Measurements from ENCODE around the gene PNMA8C.
"Not testable (repeated sequence)": the region's sequence is repeated elsewhere in the genome, so short reads cannot be mapped to it uniquely, and the experiment has no call there.

PNMA8C gene

GRCh38 chr19:46447006-46447405, 18.3 kb upstream of the PNMA8C start:
- DNase-seq, result no peak

GRCh38 chr19:46446021-46446420, 17.3 kb upstream of the PNMA8C start:
- DNase-seq, result no peak

GRCh38 chr19:46442808-46443450, 14.2 kb upstream of the PNMA8C start:
- no peak for DNase-seq

GRCh38 chr19:46441866-46442265, 13.1 kb upstream of the PNMA8C start:
- DNase-seq, result no peak

GRCh38 chr19:46435689-46436088, 7.0 kb upstream of the PNMA8C start:
- DNase-seq, result not testable (repeated sequence)

GRCh38 chr19:46435009-46435408, 6.3 kb upstream of the PNMA8C start:
- no peak for DNase-seq

GRCh38 chr19:46433470-46433869, 4.7 kb upstream of the PNMA8C start:
- not testable (repeated sequence) for DNase-seq

- peak in 1 of 2 experiments; percentile 18 for DNase-seq
These were observed 3.1 kb upstream of the PNMA8C start for GRCh38 chr19:46431824-46432223.

- DNase-seq, result no peak
These were observed 1.3 kb upstream of the PNMA8C start for GRCh38 chr19:46429999-46430398.

GRCh38 chr19:46427518-46428045, 1.2 kb downstream of the PNMA8C start:
- DNase-seq, result no peak

- peak; percentile 64 to 69 for DNase-seq
These were observed 2.1 kb downstream of the PNMA8C start for GRCh38 chr19:46426506-46427162.

- DNase-seq, result no peak
These were observed 2.7 kb downstream of the PNMA8C start for GRCh38 chr19:46426035-46426505.

GRCh38 chr19:46423188-46423587, 5.5 kb downstream of the PNMA8C start:
- DNase-seq, result no peak

GRCh38 chr19:46422344-46422743, 6.4 kb downstream of the PNMA8C start:
- DNase-seq, result no peak

- DNase-seq, result no peak
These were observed 8.7 kb downstream of the PNMA8C start for GRCh38 chr19:46420056-46420455.

- DNase-seq, result peak in 1 of 2 experiments; percentile 53
These were observed 12.7 kb downstream of the PNMA8C start for GRCh38 chr19:46415804-46416709.

- DNase-seq, result not testable (repeated sequence)
These were observed 13.8 kb downstream of the PNMA8C start for GRCh38 chr19:46414899-46415298.

GRCh38 chr19:46413262-46414031, 15.3 kb downstream of the PNMA8C start, which contains the start of gene CCDC8:
TSS of gene CCDC8 (minus strand) at chr19:46413564. CDS start at chr19:46412810, 754 bp downstream.
- no peak for DNase-seq

GRCh38 chr19:46412650-46413261, 16.0 kb downstream of the PNMA8C start:
- DNase-seq, result no peak

- DNase-seq, result no peak
These were observed 16.6 kb downstream of the PNMA8C start for GRCh38 chr19:46411925-46412649.
